Mesenteric fat pad (tissue), 1 donor: ENCODE measurements around the gene FRMPD3. TPM values are rescaled to one million over a fixed set of nuclear protein-coding genes. Genes with fewer than 3 reads are reported as not detected.
"Not testable (repeated sequence)": the region's sequence is repeated elsewhere in the genome, so short reads cannot be mapped to it uniquely, and the experiment has no call there.

Experiments
- DNase-seq: peaks from one replicate; pipeline ENCODE4 v3.0.0-alpha.2; 2020; ENCODE audit warnings: low spot score
- long read RNA-seq: library from polyadenylated mRNA; unstranded; transcript quantifications from one replicate; pipeline ENCODE4 v2.0.0, GENCODE V29; 2020
- total RNA-seq: library from RNA; stranded (reverse); fragmentation: NEBNext Ultra II Directional; extraction: Animal tissue kit (Norgen Biotek cat#: 25700); gene quantifications from one replicate; pipeline ENCODE4 v1.2.1, GENCODE V29; 2021
- donor health status: DM: yes; HTN: yes; CAD: no.

The FRMPD3 gene
- 0.13 TPM for total RNA-seq
- long read RNA-seq, partial matches to known transcripts = 0 of 1 reads
- long read RNA-seq, other reads (novel, unspliced or antisense) = 1 of 1 reads

GRCh38 chrX:107448998-107449835 is at the start of gene FRMPD3:
TSS of gene FRMPD3 (plus strand) at chrX:107449652. CDS start at chrX:107526589, 76,937 bp downstream.
- no peak for DNase-seq

DNA sequence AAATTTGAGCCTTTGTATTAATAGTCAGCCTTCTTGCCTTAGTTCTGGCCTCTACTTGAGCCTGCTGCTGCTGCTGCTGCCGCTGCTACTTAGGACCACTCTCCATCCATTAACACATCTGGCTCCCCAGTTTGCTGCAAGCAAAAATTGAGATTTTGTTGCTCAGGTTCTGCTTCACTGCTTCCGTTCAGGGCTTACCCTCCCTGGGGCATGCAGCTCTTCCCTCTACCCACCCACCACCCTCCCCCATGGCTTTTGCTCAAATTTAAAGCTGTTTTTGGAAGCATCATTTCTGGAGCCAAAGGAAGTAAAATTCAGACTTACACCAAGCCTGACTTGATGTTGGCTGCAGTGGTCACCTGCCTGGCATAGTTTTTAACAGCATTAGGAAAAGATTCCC is 28.9 kb upstream of the FRMPD3 start:
- no peak for DNase-seq

DNA sequence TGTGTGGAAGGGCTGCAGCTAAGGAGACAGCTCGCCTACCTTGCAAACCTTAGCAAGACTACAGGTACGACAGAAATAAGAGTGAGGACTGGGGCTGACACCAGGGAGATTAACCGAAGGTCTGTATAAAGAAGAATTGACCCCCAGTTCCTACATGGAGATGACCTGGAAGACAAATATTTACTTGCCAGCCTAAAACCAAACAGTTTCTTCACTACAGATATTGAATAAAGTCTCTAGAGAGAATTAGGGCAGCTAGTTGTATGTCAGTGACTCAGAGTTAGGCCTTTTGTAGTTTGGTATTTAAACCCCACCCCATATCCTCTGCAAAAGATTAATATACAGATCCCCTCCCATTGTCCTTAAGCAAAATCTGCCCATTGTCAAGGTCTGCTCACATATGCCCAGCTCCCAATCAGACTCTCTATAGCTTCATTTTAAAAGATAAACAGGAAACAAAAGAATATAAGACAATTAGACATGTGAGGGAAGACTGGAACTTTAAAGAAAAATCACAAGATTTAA is 28.1 kb upstream of the FRMPD3 start:
- no peak for DNase-seq

DNA sequence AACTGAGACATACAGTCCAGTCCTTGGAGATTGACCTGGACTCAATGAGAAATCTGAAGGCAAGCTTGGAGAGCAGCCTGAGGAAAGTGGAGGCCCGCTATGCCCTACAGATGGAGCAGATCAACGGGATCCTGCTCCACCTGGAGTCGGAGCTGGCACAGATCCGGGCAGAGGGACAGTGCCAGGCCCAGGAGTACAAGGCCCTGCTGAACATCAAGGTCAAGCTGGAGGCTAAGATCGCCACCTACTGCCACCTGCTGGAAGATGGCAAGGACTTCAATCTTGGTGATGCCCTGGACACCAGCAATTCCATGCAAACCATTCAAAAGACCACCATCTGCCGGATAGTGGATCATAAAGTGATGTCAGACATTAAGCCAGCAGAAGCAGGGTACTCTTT is 20.4 kb upstream of the FRMPD3 start:
- DNase-seq = peak; percentile 76

GRCh38 chrX:107440187-107440586 is 9.3 kb upstream of the FRMPD3 start:
- DNase-seq = no peak

DNA sequence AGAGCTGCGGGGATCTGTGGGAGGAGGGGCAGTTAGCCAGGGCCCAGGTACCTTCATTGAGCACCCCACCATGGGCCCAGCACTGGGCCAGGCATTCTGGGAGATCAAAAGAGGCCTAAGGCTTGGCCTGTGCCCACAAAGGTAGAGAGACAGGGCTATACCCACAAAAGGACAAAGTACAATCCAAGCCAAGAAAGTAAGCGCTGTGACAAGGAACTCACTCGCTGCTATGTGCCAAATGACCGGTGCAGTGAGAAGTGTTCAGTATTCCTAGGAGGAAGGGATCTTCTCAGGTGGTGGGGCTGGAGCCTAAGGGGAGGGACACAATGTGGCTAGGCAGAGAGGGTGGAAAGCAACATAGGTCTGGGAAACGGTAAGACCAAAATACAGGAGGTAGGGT is 8.8 kb upstream of the FRMPD3 start:
- DNase-seq = no peak

GRCh38 chrX:107442914-107443527 is 6.4 kb upstream of the FRMPD3 start:
- no peak for DNase-seq

DNA sequence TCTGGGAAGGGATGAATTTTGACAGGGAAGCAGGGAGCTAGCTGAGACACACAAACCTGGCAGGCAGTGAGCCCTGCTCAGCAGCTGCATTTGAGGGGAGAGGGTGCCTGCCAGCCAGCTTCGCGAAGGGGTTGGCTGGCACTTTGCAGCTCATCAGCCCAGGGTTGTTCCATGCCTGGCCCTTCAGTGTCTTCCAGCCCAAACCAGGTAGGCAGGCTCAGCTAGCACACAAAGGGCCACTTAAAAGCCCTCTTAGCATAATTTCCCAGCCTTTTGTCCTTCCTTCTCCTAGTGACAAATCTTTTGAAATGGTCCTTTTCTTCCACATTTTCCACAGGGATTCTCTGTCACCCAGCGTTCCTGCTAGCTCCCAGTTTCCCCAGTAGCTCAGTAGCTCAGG is 4.3 kb upstream of the FRMPD3 start:
- DNase-seq = no peak

DNA sequence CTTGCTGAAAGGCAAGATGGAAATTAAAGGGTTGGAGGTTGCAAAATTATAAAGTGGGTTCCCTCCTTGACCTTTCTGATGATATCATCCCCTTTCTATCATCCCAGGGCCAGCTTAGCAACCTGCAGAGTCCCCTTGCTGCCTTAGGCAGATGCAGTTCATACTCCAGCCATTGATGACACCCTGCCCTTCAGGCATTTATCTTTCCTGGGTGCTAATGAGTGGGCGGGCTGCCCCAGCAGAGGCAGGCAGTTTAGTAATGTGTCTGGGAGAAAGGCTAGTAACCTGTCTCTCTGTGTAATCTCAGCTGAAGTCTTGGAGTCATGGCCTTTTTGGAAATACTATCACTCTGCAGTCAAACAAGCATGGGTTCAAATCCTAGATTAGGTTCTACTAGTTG is 3.8 kb upstream of the FRMPD3 start:
- no peak for DNase-seq

DNA sequence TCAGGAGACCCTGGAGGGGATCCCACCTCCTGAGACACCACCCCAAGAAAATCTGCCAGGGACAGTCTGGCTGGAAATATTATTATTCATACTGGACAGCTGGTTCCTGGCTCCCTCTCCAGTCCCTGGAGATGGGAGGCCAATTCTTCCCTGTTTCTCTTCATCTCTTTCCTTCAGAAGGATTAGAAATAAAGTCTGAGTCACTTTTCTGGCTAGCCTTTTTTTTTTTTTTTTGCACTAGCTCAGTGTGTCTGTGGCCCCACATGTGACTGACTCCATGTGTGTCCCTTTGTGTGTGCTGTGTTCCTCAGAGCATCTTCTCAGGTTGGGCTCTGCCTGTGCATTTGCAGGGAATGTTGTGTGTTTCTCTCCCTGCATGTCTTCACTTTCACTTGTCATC is 1.8 kb upstream of the FRMPD3 start:
- no peak for DNase-seq

DNA sequence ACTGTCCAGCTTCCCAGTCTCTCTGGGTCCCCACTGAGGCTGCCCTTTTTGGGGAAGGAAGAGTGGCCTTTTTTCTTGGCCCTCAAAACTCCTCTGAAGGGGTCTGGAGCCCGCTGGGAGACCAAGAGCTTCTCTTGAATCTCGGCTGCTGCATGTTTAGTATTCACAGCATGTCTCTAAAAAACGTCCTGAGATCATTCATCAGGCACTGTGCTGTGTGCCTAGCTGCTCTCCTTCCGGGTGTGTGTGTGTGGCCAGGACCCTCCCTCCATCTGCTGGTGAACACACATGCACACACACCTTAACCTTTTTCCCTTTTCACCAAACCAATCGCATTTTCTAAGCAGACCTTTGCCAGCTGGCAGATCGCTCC is 841 bp upstream of the FRMPD3 start:
- DNase-seq = no peak

- no peak for DNase-seq
Measured at GRCh38 chrX:107450823-107451509, 1.5 kb downstream of the FRMPD3 start.

DNA sequence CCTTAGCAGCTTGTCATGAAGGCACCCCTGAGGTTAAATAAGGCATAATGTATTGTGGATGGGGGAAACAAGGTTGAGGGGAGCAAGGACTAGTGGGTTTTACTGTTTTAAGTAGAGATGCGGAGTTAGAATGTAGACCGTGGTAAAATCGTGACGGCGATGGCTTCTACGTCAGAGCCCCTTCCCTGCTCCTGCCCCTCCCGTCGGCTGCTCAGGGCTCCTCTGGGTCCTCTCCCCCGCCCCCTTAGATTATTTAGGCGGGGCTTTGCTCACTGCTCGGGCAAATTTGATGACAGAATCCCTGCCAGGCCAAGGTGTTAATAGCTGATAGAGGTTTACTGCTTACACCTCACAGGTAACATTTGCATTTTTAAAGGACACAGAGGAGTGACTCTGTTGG is 2.3 kb downstream of the FRMPD3 start:
- no peak for DNase-seq

GRCh38 chrX:107452581-107452980 is 3.1 kb downstream of the FRMPD3 start:
- DNase-seq = no peak

- no peak for DNase-seq
Measured at GRCh38 chrX:107454302-107454701, 4.8 kb downstream of the FRMPD3 start.

DNA sequence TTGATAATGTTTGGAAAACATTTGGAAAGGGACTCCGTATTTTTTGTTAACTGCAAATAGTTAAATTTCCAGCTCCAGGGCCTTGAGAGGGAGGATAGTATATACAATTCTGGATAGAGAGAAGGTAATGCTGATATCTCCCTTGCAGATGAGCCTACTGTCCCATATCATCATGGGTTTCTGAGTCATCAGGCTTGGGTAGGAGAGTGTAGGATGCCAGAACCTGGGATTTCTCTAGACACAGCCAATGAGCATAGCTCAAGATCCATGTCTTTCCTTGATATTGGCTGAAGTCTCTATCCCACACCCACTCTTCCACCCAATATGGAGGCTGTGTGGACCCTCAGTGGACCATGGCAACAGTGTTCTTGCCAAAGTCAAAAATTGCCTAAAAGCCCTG is 7.8 kb downstream of the FRMPD3 start:
- no peak for DNase-seq

DNA sequence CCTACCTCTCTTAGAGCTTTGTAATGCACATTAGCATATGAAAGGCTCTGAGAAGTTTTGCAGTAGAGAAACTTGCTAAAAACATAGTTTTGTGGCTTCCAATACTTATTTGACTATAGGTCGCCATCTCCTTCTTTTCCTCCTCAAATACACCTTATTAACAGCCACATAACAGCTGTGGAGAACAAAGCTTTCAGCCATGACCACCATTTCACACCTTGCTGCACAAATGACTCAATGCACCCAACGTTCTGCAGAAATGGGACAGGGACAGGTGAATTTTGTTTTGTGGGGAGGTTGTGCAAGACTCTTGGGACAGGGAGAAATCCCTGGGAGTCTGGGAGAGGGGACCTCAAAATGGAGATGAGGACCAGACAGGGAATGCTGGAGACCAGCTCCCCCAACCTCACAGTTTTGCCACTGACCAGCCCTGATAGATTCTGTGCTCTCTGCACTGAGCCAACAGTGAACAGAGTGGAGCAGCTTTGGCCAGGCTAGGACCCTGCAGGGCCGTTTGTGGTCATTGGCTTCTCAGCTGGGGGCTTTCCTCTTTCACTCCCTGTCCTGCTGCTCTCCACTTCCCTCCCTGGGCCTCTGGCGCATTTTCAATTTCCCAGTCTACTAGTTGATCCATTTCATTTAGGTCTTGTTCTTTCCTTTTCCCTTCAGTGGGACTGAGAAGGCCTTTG is 16.6 kb downstream of the FRMPD3 start:
- DNase-seq = no peak

DNA sequence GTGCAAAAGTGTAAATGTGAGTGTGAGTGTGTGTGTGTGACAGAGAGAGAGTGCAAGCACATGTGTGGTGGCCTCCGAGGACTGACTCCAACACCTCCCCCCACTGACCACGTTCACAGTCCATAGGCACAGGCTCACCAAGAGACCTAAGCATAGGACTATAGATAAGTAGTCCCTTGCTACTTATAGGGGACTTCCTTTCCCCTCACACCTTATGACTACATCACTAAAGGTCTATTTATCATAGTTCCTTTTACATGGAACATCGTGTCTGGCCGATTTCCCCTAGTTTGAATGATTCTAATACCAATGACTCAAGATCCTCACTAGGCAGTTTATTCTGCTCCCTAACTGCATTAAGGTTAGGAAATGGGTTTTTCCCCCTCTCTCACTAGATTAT is 17.8 kb downstream of the FRMPD3 start:
- DNase-seq = no peak

DNA sequence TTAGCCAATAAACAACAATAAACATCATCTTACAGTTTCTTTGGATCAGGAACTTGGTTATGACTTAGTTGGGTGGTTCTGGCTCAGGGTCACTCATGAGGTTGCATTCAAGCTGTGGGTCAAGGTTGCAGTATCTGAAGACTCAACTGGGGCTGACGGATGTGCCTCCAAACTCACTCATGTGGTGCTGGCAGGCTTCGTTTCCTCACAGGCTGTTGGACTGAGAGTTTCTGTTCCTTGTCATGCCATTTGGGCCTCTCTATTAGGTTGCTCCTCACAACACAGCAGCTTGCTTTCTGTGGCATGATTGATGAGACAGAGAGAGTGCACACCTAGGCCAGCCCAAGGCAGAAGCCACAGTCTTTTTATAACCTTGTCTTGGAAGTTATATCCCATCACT is 20.7 kb downstream of the FRMPD3 start:
- DNase-seq = no peak

GRCh38 chrX:107470971-107471370 is 21.5 kb downstream of the FRMPD3 start:
- DNase-seq = no peak

DNA sequence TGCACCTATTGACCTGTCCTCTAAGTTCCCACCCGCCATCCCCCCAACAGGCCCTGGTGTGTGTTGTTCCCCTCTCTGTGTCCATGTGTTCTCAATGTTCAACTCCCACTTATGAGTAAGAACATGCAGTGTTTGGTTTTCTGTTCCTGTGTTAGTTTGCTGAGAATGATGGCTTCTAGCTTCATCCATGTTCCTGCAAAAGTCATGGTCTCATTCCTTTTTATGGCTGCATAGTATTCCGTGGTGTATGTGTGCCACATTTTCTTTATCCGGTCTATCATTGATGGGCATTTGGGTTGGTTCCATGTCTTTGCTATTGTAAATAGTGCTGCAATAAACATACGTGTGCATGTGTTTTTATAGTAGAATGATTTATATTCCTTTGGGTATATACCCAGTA is 22.0 kb downstream of the FRMPD3 start:
- not testable (repeated sequence) for DNase-seq
